ENCODE data around the gene MAGEA8. TPM values are rescaled to one million over a fixed set of nuclear protein-coding genes. Genes with fewer than 3 reads are reported as not detected.
"Not testable (repeated sequence)": the region's sequence is repeated elsewhere in the genome, so short reads cannot be mapped to it uniquely, and the experiment has no call there.

The MAGEA8 gene
- total RNA-seq, 1 donor from 2014 or later: not detected

GRCh38 chrX:149898554-149898953 lies 17.6 kb downstream of the MAGEA8 start:
- intact Hi-C loops (cut with DNase I): no loop called here
- no peak for DNase-seq (ENCODE audit: low spot score)

GRCh38 chrX:149903889-149904748 lies 23.1 kb downstream of the MAGEA8 start:
- no peak for DNase-seq (ENCODE audit: low spot score)

GRCh38 chrX:149908308-149908707 lies 27.3 kb downstream of the MAGEA8 start:
- intact Hi-C loops (cut with DNase I): no loop called here
- no peak for DNase-seq (ENCODE audit: low spot score)

More at GRCh38 chrX:149903889-149904748, 23.1 kb downstream of the MAGEA8 start:
- intact Hi-C loops (cut with DNase I): no loop called here

GRCh38 chrX:149908727-149909126 lies 27.7 kb downstream of the MAGEA8 start:
- DNase-seq (ENCODE audit: low spot score): no peak
- intact Hi-C loops (cut with DNase I): no loop called here

- DNase-seq (ENCODE audit: low spot score): no peak
- intact Hi-C loops (cut with DNase I): no loop called here
Measured at GRCh38 chrX:149909324-149910177, 28.6 kb downstream of the MAGEA8 start.

GRCh38 chrX:149910178-149910695 lies 29.3 kb downstream of the MAGEA8 start:
- DNase-seq (ENCODE audit: low spot score): no peak
- intact Hi-C loops (cut with DNase I): no loop called here

- intact Hi-C loops (cut with DNase I): no loop called here
- DNase-seq (ENCODE audit: low spot score): no peak
Measured at GRCh38 chrX:149916745-149917392, 35.9 kb downstream of the MAGEA8 start.

- intact Hi-C loops (cut with DNase I): not testable (repeated sequence)
Measured at GRCh38 chrX:149923836-149924235, 42.9 kb downstream of the MAGEA8 start.

GRCh38 chrX:149924434-149924833 lies 43.5 kb downstream of the MAGEA8 start:
- DNase-seq (ENCODE audit: low spot score); intact Hi-C loops (cut with DNase I): not testable (repeated sequence)

More at GRCh38 chrX:149923836-149924235, 42.9 kb downstream of the MAGEA8 start:
- not testable (repeated sequence) for DNase-seq (ENCODE audit: low spot score)

GRCh38 chrX:149927245-149927963 lies 46.4 kb downstream of the MAGEA8 start:
- intact Hi-C loops (cut with DNase I); DNase-seq (ENCODE audit: low spot score): not testable (repeated sequence)

DNA sequence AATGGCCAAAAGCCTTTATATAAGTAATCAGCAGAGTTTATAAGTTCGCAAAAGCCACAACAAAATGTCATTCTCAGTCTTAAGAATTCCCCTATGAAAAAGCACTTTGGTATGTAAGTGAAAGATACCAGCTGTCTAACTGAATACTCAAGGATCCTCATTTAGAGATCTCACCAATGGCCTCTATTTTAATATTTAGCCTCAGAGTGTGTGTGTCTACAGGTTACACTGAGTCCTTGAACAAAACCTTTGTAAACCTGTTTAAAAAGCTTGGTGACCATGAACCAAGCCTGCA lies 46.9 kb downstream of the MAGEA8 start:
- DNase-seq (ENCODE audit: low spot score); intact Hi-C loops (cut with DNase I): not testable (repeated sequence)

GRCh38 chrX:149928635-149929034 lies 47.7 kb downstream of the MAGEA8 start:
- intact Hi-C loops (cut with DNase I); DNase-seq (ENCODE audit: low spot score): not testable (repeated sequence)

- intact Hi-C loops (cut with DNase I); DNase-seq (ENCODE audit: low spot score): not testable (repeated sequence)
Measured at GRCh38 chrX:149929400-149929799, 48.4 kb downstream of the MAGEA8 start, which contains the start of gene HSFX4. HSFX4 (plus strand) TSS chrX:149929573; CDS start chrX:149929645, 72 bp downstream.

GRCh38 chrX:149931355-149931754 lies 50.4 kb downstream of the MAGEA8 start:
- intact Hi-C loops (cut with DNase I); DNase-seq (ENCODE audit: low spot score): not testable (repeated sequence)

GRCh38 chrX:149932150-149932549 lies 51.2 kb downstream of the MAGEA8 start:
- intact Hi-C loops (cut with DNase I); DNase-seq (ENCODE audit: low spot score): not testable (repeated sequence)

DNA sequence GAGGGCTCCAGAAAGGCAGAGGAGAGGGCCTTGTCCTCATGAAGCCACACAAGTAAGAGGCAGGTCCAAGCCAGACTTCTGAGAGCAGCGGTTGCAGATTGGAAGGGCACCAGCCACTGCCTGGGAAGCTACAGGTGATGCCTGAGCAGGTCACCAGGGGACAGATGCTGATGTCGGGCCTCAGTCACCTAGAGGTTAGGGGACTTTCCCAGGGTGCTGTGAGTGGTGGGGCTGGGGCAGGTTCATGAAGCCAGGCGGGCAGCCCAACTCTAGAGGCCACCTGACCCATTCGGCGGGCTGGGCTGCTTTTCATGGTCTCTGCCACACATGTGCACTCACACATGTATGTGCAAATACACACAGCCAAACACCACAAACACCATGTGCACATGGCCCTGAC lies 52.0 kb downstream of the MAGEA8 start:
- intact Hi-C loops (cut with DNase I); DNase-seq (ENCODE audit: low spot score): not testable (repeated sequence)

DNA sequence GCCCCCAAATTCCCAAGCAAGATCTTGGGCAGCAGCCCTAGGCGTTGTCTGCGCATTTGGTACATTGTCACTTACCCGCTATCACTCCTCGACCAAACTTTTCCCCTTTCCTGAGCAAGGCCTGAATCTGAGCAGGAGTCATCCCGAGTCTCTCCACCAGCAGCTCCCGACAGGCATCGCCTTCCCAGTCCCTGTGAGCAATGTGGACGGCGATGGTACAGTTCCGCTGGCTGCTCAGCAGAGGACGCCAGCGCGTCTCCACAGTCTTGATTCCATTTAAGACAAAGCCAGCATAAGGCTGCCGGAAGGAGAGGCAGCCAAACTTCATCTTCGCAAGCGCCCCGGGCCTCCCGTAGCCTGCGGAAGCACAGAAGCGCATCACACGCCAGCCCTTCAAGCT lies 52.6 kb downstream of the MAGEA8 start:
- DNase-seq (ENCODE audit: low spot score); intact Hi-C loops (cut with DNase I): not testable (repeated sequence)
